GM19328 (cell line): ENCODE results near the gene KRTAP10-4.
"Not testable (repeated sequence)": the region's sequence is repeated elsewhere in the genome, so short reads cannot be mapped to it uniquely, and the experiment has no call there.

Experiments used
- ATAC-seq: cut with Tn5 transposase; IDR thresholded peaks from one replicate; pipeline ENCODE4 v1.9.1; 2021; ENCODE audit warnings: mild to moderate bottlenecking, moderate library complexity; ENCODE audit not compliant: unreplicated experiment

The KRTAP10-4 gene

GRCh38 chr21:44578371-44579055 lies 5.0 kb downstream of the KRTAP10-4 start:
- no peak for ATAC-seq

GRCh38 chr21:44579056-44579832 lies 5.7 kb downstream of the KRTAP10-4 start:
- no peak for ATAC-seq

GRCh38 chr21:44579833-44580144 lies 6.3 kb downstream of the KRTAP10-4 start:
- ATAC-seq: no peak

- not testable (repeated sequence) for ATAC-seq
Observed at GRCh38 chr21:44580231-44580821, 6.8 kb downstream of the KRTAP10-4 start, which contains the start of gene KRTAP10-5. Gene KRTAP10-5, minus strand, starts transcription at chr21:44580604. Its CDS starts 26 bp downstream, at chr21:44580578.

GRCh38 chr21:44581158-44581557 lies 7.6 kb downstream of the KRTAP10-4 start:
- ATAC-seq: no peak

- no peak for ATAC-seq
Observed at GRCh38 chr21:44582055-44582454, 8.5 kb downstream of the KRTAP10-4 start.

- ATAC-seq: no peak
Observed at GRCh38 chr21:44583089-44583799, 9.7 kb downstream of the KRTAP10-4 start.

- no peak for ATAC-seq
Observed at GRCh38 chr21:44583800-44584147, 10.2 kb downstream of the KRTAP10-4 start.

GRCh38 chr21:44585892-44586291 lies 12.4 kb downstream of the KRTAP10-4 start:
- ATAC-seq: no peak

GRCh38 chr21:44589094-44589493 lies 15.6 kb downstream of the KRTAP10-4 start:
- ATAC-seq: no peak

- no peak for ATAC-seq
Observed at GRCh38 chr21:44589586-44590305, 16.2 kb downstream of the KRTAP10-4 start.

- ATAC-seq: no peak
Observed at GRCh38 chr21:44590311-44590721, 16.8 kb downstream of the KRTAP10-4 start.

GRCh38 chr21:44590897-44591800 lies 17.6 kb downstream of the KRTAP10-4 start:
- ATAC-seq: not testable (repeated sequence)

- ATAC-seq: not testable (repeated sequence)
Observed at GRCh38 chr21:44591801-44592130, 18.2 kb downstream of the KRTAP10-4 start.

GRCh38 chr21:44592446-44593311 lies 19.1 kb downstream of the KRTAP10-4 start, which contains the start of gene KRTAP10-6:
Gene KRTAP10-6, minus strand, starts transcription at chr21:44592505. Its CDS starts 21 bp downstream, at chr21:44592484.
- no peak for ATAC-seq

GRCh38 chr21:44593598-44594405 lies 20.3 kb downstream of the KRTAP10-4 start:
- no peak for ATAC-seq

- ATAC-seq: no peak
Observed at GRCh38 chr21:44594406-44594916, 20.9 kb downstream of the KRTAP10-4 start.

GRCh38 chr21:44595524-44595923 lies 22.0 kb downstream of the KRTAP10-4 start:
- ATAC-seq: no peak
